GM12801 (cell line): Measurements from ENCODE around the gene SLC31A1.

ENCODE experiments used
- CTCF ChIP-seq: IDR thresholded peaks from one replicate; pipeline ENCODE4 v1.5.1; 2011; ENCODE audit warnings: control low read depth; ENCODE audit not compliant: insufficient read length; ENCODE audit errors: extremely low read depth

Gene SLC31A1

GRCh38 chr9:113237026-113237425 is 15.7 kb downstream of the SLC31A1 start:
- TF ChIP-seq CTCF, result no peak

- no peak for TF ChIP-seq CTCF
Measured at GRCh38 chr9:113238202-113238858, 17.0 kb downstream of the SLC31A1 start.

- TF ChIP-seq CTCF, result no peak
Measured at GRCh38 chr9:113238859-113239232, 17.5 kb downstream of the SLC31A1 start.

GRCh38 chr9:113241161-113241560 is 19.8 kb downstream of the SLC31A1 start:
- no peak for TF ChIP-seq CTCF

- no peak for TF ChIP-seq CTCF
Measured at GRCh38 chr9:113244556-113244955, 23.2 kb downstream of the SLC31A1 start.

- no peak for TF ChIP-seq CTCF
Measured at GRCh38 chr9:113245894-113246293, 24.6 kb downstream of the SLC31A1 start.

- TF ChIP-seq CTCF, result no peak
Measured at GRCh38 chr9:113246928-113247327, 25.6 kb downstream of the SLC31A1 start.

GRCh38 chr9:113247640-113248039 is 26.3 kb downstream of the SLC31A1 start:
- TF ChIP-seq CTCF, result no peak
